Stimulated activated CD4-positive, alpha-beta T cell treated with anti-CD3 and anti-CD28 coated beads, Interleukin-4, amount 100 ng/mL, for 1 hour (primary cell): ENCODE results near the gene CRAT.
"Not testable (repeated sequence)": the region's sequence is repeated elsewhere in the genome, so short reads cannot be mapped to it uniquely, and the experiment has no call there.

ENCODE experiments used
- DNase-seq: peaks from one replicate; pipeline ENCODE4 v3.0.0-alpha.2; 2020

The CRAT gene

GRCh38 chr9:129138144-129138462, 27.5 kb upstream of the CRAT start:
- DNase-seq, result no peak

GRCh38 chr9:129137292-129138143, 26.9 kb upstream of the CRAT start:
- DNase-seq, result no peak

- no peak for DNase-seq
Measured at GRCh38 chr9:129136446-129137035, 25.9 kb upstream of the CRAT start.

- DNase-seq, result no peak
Measured at GRCh38 chr9:129135476-129135875, 24.9 kb upstream of the CRAT start.

GRCh38 chr9:129133082-129133481, 22.5 kb upstream of the CRAT start:
- DNase-seq, result no peak

GRCh38 chr9:129131300-129132145, 20.9 kb upstream of the CRAT start:
- peak; percentile 85 for DNase-seq

GRCh38 chr9:129130791-129131190, 20.2 kb upstream of the CRAT start:
- DNase-seq, result no peak

GRCh38 chr9:129130271-129130670, 19.7 kb upstream of the CRAT start:
- not testable (repeated sequence) for DNase-seq

- no peak for DNase-seq
Measured at GRCh38 chr9:129128689-129129088, 18.1 kb upstream of the CRAT start.

GRCh38 chr9:129126749-129127618, 16.4 kb upstream of the CRAT start:
- no peak for DNase-seq

GRCh38 chr9:129125478-129125877, 14.9 kb upstream of the CRAT start:
- DNase-seq, result no peak

GRCh38 chr9:129124506-129125069, 14.0 kb upstream of the CRAT start:
- no peak for DNase-seq

- DNase-seq, result not testable (repeated sequence)
Measured at GRCh38 chr9:129122976-129123375, 12.4 kb upstream of the CRAT start.

GRCh38 chr9:129122133-129122532, 11.5 kb upstream of the CRAT start:
- no peak for DNase-seq

- DNase-seq, result no peak
Measured at GRCh38 chr9:129121483-129121882, 10.9 kb upstream of the CRAT start.

GRCh38 chr9:129118799-129119198, 8.2 kb upstream of the CRAT start:
- no peak for DNase-seq

- DNase-seq, result no peak
Measured at GRCh38 chr9:129113645-129114304, 3.2 kb upstream of the CRAT start.

- DNase-seq, result not testable (repeated sequence)
Measured at GRCh38 chr9:129112526-129112925, 1.9 kb upstream of the CRAT start.

GRCh38 chr9:129111528-129112151, 1.0 kb upstream of the CRAT start:
- DNase-seq, result peak; percentile 44

GRCh38 chr9:129109952-129110739, 447 bp downstream of the CRAT start:
- no peak for DNase-seq

- DNase-seq, result no peak
Measured at GRCh38 chr9:129109537-129109903, 1.1 kb downstream of the CRAT start.
